COLO668 (cell line): ENCODE data around the gene CD44.

Experiments
- DNase-seq: peaks from one replicate; lab custom pipeline; 2025; ENCODE audit not compliant: unreplicated experiment; lab: John Stamatoyannopoulos, UW

CD44 gene

DNA sequence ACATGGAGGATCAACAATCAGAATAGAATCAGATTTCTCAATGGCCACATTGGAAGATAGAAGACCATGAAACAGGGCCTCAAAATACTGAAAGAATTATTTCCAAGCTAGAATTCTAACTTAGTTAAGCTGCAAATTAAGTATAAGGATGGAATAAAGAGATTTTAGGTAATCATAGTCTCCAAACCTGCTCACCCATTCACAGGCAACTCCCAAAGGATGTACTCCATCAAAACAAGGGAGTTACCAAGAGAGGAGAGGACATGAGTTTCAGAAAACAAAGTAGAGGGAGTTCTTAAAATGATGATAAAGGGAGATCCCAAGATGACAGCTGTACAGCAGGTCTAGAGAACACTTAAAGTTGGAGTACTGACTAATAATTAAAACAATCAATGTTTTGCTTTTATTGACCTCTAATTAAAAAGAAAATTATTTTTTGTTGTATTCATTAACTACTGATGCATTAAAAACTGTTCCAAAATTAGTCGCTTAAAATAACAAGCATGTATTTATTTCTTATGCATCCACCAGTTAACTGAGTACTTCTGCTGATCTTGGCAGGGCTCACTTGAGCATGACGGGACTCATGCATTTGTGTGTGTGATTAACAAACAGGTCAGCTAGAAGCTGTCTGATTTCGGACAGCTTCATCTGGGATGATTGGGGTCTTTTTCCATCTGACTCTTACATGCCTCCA is 95.6 kb downstream of the CD44 start:
- DNase-seq: no peak

DNA sequence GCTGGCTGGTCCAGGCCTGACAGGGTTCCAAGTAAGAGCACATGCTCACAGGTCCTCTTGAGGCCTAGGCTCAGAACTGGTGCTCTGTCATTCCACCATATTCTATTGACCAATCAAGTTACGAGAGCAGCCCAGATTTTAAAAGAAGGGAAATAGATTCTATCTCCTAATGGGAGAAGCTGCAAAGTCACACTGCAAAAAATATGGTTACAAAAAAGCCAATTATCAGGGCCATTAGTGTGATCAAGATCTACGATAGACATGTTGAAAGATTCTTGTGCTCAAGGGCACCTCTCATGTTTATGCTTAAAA is 96.1 kb downstream of the CD44 start:
- no peak for DNase-seq

DNA sequence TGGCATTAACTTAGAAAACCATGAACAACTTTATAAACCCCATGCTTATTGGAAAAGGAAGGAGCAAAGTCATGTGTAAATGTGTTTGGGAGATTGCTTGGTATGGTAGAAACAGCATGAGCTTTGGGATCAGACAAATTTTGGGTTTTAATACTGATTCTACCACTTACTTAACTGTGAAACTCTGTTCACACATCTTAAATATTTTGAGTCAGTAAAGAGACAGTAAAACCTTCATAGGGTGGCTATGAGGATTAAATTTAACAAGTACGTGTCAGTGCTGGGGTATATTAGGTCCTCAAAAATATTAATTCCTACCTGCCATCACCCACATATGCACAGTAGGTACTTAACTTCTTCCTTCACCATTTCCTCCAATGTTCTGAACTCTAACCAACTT is 96.5 kb downstream of the CD44 start:
- DNase-seq: no peak

DNA sequence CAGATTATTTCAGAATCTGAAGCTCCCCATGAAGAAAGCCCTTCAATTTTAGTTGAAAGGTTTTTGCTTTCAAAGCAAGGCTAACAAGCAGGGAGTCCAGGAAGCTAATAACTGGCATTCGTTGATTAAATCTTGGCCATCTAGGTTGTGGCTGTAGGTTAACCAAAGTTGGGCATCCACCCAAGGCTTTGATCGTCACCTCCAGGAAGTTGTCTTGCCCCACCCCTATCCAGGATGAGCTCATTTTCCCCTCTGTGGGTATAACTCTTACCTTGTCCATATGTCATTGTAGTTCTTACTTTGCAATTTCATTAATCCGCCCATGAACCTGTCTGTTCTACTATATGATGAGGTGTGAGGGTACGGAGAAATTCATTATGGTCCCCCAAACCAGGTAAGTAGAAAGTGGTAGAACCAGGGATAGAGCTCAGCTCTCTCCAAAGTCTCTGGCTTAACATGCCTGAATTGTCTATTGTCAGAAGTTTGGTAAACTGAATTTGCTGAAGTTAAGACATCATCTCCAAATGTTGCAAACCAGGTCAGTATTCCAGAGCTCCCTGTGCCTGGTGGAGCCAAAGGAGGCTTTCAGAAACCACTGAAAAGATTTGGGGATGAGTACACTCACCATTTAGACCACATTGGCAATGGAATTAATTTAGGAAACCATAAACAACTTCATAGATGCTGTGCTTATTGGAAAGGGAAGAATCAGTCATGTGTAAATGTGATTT is 97.1 kb downstream of the CD44 start:
- no peak for DNase-seq

DNA sequence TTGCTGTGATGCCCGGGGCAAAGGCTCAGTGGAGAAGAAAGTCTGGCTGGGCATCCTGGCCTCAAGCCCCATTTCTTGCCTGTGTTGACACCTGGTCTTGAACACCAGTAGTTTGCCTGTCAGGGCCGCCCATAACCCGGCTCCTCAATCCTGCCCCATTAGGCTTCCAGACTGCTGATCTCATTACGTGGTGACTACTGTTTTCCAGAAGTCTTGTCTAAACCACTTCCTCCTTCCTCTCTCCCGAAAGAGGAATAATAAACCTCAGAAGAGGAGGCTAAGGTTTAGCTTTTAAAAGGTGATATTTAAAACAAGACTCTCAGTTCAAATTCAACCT is 97.7 kb downstream of the CD44 start:
- no peak for DNase-seq

DNA sequence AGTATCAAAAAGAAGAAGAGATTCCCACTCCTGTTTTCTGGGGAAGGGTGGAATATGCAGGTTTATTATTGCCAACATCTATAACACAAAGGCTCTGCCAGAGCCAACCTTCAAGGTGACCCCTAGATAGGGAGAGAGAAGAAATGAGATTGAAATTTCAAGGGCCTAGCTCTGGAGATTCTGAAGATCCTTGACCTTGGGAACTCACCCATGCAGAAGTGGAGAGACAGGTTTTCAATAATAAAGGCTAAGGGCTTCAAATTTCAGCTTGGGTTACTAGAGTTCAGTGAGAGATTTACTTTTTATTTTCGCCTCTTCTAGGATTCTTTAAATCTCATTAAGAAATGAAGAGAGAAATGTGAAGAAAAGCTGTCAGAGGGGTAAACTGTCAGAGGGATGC is 98.4 kb downstream of the CD44 start:
- no peak for DNase-seq

DNA sequence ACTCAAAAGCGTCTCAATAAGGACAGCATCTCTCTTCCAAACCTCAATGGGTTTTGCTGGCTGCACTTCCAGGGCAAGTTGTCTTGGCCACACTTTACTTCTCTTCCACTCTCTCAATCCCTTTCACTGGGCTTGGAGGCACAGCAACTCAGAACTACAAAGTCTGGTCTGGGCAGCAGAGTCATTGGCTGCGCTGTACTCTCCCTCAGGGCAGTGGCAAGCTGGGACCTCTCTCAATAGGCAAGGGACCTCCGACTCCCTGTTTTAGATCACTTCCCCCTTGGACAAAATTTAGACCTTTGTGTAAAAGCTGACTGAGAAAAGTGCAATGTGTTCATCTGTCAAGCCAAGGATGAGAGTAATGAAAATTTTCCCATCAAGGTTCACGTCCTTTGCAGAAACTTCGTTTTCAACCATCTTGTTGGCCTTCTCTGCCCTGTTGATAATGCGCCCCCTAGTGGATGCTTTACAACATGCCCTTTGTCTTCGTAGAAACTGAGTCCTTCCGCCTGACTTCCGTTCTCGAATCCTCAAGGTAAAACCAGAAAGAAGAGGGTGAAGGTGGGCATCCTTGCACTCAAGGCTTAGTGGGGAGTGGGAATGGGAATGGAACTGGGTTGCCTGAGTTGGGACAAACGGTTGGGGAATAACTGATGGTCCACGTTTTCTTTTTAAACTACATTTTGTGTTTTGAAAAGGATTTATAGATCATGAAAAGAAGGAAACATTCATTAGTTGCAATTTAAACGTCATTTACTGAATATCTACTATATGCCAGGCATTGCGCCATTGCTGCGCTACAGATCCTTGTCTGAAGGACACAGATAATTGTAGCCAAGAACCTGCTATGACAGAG is 99.1 kb downstream of the CD44 start:
- peak; percentile 19 for DNase-seq

DNA sequence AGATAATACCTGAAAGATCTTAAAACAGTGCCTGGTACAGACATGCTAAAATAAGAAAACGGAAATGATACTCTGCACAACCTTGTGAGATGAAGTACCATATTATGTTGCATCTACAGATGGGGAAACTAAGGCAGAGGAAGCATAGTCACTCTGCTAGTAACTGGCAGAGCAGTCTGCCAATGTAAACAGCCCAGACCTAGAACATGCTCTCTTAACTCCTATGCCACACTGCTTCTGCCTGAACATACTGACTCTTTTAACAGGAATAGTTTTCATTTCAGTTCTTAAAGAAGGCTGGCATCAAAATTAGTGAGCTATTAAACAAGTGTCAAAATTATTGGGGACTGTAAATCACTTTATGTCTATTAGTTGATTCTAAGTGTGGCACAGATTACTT is 99.9 kb downstream of the CD44 start:
- DNase-seq: no peak

DNA sequence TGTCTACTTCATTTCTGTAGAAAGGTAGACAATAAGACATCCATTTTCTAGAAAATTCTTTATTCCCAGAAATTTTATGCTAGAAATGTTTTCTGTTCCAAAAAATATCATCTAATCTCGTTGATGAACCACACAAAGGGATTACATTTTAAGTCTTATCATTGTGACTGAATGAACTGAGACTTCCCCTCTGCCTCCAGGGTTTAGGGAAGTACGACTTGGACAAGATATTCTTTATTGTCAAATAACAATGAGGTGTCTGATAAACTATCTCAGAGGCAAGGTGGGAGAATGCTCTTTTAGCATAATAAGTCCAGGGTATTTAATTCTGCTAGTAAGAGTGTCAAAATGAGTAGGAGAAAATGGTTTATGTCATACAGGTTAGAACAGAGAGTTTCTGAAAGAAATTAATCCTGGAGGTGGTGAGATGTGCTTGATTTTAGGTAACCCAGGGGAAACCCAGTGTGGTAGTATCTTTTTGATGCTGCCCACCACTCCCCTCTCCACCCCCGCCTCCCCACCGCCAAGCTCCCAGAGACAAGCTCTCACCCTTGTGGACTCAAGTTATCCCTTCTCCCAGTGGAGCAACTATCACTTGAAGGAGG is 100.6 kb downstream of the CD44 start:
- no peak for DNase-seq

DNA sequence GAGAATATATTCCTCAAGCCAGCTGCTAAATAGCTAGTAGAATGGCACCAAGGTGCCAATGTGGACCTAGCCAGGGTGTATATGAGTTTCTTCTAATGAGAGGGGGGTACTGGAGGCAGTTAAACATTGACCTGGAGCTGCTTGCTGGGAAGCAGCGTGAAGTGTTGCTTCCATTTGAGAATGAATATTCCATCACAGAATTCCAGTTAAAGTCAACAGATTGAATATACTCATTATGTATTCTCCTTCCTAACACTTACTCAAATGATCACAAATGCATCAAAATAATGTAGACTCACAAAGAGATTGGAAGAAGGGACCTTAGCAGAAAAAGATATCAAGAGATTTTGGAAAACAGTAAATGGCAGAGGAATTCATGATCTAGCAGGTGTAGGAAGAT is 102.1 kb downstream of the CD44 start:
- no peak for DNase-seq

DNA sequence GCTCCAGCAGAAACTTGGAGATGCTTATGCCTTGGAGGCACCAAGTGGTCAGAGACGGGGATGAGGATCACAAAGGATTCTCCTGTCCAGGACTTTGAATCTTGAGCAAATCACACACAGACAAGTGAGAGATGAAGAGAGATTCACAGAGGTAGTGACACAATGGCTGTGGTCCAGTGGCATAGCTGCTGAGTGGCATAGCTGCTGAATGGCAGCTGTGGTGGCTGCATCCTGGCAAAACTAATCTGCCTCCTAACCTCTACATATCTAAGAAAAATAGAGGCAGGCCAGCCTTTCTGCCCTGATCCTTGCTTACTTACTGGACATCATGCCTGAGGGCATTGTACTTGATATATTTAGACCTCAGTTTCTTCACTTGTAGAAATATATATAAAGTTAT is 102.6 kb downstream of the CD44 start:
- no peak for DNase-seq

DNA sequence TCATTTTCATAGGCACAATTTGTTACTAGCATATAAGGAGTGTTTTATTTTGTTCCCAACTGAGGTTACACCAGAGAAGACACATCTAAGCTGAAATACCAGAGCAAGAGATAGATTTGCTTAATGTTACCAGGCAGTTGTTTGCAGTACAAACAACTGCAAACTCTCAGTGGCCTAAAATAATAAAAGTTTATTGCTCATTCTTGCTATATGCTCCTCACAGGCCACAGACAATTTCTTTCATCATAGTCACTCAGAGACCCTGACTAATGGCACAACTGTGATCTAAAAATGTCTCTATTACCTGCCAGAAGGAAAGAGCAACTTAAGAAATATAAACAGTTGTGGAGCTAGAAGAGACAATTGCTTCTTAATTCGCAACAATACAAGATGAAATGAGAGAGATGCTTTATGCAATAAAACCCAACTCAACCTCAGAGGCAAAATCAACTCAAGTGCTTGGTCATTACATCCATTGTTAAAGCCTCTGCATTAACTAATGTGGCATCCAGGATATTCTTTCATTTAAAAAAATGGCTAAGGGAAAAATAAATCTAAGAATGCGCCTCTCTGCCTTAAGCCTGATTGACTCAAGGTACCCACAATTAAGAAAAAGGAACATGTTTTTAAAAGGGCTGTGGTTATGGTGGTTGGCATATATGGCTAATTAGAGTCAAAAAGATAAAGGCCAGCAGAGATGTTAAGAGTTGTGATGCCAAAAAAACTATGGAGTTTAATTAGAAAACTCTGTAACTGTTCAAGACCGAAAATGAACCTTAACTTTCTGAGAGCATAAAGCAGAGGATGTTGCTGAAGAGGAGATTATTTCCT is 103.7 kb downstream of the CD44 start:
- no peak for DNase-seq

DNA sequence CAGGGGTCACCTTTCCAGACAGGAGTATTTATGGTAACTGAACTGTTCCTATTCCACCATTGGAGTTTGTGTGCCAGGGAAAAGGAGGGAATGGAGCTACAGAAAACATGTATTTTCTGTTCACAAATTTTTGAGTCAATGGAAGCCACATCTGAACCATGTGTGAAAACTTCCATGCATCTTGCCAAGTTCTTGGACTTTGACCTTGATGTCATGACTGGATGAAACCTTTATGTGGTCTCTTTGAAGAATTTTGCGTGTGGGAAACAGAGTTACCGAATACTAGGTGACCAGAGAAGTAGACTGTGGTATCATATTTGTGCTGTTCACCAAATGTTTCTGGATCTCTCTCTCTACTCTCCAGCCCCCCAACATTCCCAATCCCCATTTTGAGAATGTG is 104.8 kb downstream of the CD44 start:
- no peak for DNase-seq

DNA sequence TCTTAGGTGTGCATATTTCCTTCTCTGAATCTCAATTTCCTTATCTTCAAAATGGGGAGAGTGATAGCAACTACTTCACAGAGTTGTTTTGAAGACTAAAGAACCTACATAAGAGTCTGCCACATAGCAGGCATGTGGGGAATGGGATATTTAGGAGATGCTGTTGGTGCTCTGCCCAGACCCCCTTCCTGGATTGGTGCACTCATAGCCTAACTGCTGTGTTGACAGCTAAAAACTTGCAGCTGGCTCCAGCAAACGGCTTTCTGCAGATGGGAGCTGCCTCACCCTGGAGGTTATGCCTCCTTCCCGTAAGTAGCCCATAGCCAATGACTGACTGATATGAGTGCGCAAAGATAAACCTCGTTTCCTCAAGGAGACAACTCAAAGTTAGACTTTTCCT is 106.1 kb downstream of the CD44 start:
- no peak for DNase-seq

DNA sequence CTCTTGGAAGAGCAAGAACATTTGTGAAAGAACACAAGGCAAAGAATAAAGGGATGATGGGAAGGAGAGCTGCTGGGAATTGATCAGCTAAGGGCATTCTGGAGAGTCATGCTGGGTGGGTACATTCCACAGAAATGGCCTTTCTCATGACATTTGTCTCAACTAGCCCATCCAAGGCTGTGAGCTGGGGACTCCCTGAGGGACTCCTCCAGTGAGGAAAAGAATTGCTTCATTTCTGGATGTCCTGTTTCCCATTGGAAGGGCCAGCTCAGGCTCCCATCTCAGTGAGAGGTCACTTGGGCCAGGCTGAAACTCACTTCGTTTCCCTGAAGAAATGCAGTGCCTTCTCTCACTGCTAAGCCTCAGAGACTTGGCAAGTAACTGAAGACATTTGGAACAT is 106.8 kb downstream of the CD44 start:
- DNase-seq: no peak

DNA sequence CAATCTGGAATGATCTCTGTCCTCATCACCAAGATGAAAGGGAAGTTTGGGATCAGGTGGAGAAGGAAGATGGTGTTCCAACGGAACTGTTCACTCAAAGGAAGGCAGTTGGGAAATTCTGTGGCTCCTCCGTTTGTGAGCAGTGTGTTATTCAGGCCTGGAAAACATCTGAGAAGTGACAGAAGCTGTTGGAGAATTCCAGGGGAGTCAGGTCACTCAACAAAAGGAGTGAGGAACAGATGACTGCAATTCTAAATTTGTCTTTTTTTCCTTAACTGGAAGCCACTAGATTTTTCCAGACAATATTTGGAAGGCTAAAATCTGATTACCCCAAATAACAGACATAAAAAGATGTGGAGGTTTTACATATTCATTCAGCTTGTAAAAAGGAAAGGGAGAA is 107.8 kb downstream of the CD44 start:
- DNase-seq: no peak

DNA sequence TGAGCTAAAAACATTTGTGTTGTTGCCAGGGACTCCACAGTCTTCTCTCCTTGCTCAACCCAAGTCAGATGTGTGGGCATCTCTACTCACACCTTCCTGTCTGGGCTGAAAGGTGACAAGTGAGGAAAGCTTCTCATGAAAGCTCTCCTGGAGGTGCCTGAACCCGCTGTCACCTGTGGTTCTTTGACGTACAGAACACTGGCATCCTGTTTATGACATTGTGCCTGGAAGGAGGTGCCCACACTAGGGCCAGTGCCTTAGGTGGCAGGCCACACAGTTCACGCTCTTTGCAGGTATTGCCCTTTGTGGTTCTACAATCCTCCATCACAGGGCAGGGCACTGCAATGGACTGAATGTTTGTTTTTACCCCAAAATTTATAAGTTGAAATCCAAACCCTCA is 108.5 kb downstream of the CD44 start:
- no peak for DNase-seq

DNA sequence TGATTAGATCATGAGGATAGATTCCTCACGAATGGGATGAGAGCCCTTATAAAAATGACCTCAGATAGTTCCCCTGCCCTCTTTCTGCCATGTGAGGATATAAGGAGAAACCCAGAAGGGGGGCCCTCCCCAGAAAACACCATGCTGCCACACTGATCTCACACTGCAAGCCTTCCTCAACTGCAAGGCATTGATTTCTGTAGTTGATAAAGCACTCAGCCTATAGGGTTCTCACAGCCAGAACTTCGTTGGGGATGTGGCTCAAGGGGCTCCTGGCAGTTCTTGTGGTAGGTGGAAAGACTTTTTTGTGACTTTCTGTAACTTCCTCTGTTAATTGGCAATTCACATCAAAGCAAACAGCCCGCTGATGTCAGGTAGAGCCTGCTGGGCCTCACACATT is 108.9 kb downstream of the CD44 start:
- no peak for DNase-seq

DNA sequence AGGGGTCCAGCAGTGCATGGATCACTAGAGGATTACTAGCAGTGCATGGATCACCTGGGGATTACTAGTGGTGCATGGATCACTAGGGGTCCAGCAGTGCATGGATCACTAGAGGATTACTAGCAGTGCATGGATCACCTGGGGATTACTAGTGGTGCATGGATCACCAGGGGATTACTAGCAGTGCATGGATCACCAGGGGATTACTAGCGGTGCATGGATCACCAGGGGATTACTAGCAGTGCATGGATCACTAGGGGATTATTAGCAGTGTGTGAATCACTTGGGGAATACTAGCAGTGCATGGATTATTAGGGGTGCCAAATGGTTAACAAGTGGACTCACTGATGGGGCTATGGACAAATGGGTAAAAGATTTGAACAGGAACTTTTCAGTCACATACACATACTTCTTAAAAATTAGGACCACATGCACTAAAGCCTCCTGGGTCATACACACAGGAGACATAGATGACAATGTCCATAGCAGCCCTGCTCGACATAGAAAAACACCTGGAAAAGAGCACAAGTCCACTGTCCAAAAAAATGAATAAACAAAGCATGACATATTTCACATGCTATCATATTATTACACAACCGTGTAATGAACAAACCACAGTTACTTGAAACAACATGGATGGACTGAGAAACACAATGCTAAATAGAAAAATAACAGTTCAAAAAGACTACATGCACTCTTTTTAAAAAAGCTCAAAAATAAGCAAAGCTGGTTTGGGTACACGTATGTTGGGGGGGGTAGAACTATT is 109.8 kb downstream of the CD44 start:
- no peak for DNase-seq

DNA sequence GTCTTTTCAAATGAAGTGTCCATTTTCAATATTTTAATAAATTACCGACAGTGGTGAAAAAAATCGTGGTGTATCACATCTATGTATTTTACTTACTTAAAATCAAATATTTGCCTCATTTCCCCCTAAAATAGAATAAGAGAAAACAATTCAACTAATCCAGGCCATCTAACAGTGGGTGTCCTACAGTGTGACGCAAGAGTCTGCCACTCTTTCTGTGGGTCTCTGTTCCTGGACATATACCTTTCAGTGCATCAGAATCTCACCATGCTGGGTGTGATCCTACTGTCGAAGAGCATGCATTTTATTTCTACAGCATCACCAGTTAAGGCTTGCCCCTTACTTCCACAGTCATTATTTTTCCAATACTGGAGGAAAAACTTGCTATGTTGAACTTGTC is 111.2 kb downstream of the CD44 start:
- DNase-seq: no peak
